GF-D8 (cell line): Measurements from ENCODE around the gene LPCAT1.
"Not testable (repeated sequence)": the region's sequence is repeated elsewhere in the genome, so short reads cannot be mapped to it uniquely, and the experiment has no call there.

ENCODE experiments used
- DNase-seq: peaks from one replicate; lab custom pipeline; 2025; lab: John Stamatoyannopoulos, UW

LPCAT1 gene

GRCh38 chr5:1424716-1425115, 99.0 kb downstream of the LPCAT1 start:
- DNase-seq, result no peak

GRCh38 chr5:1423901-1424603, 99.7 kb downstream of the LPCAT1 start:
- no peak for DNase-seq

GRCh38 chr5:1422522-1422921, 101.2 kb downstream of the LPCAT1 start:
- not testable (repeated sequence) for DNase-seq

- DNase-seq, result no peak
These were observed 102.0 kb downstream of the LPCAT1 start for GRCh38 chr5:1421521-1422341.

GRCh38 chr5:1420211-1421195, 103.3 kb downstream of the LPCAT1 start:
- DNase-seq, result no peak

- DNase-seq, result no peak
These were observed 104.1 kb downstream of the LPCAT1 start for GRCh38 chr5:1419476-1420210.

GRCh38 chr5:1418921-1419280, 104.9 kb downstream of the LPCAT1 start:
- DNase-seq, result no peak

- no peak for DNase-seq
These were observed 105.4 kb downstream of the LPCAT1 start for GRCh38 chr5:1418238-1418920.

GRCh38 chr5:1417586-1418225, 106.1 kb downstream of the LPCAT1 start:
- no peak for DNase-seq

GRCh38 chr5:1416856-1417469, 106.8 kb downstream of the LPCAT1 start:
- no peak for DNase-seq

GRCh38 chr5:1415626-1416360, 108.0 kb downstream of the LPCAT1 start:
- no peak for DNase-seq

GRCh38 chr5:1415059-1415425, 108.7 kb downstream of the LPCAT1 start:
- DNase-seq, result no peak

- no peak for DNase-seq
These were observed 109.3 kb downstream of the LPCAT1 start for GRCh38 chr5:1414311-1415058.

- no peak for DNase-seq
These were observed 110.0 kb downstream of the LPCAT1 start for GRCh38 chr5:1413611-1414241.

- DNase-seq, result no peak
These were observed 110.5 kb downstream of the LPCAT1 start for GRCh38 chr5:1413211-1413610.

GRCh38 chr5:1412621-1413020, 111.1 kb downstream of the LPCAT1 start:
- DNase-seq, result no peak

- DNase-seq, result no peak
These were observed 111.6 kb downstream of the LPCAT1 start for GRCh38 chr5:1412163-1412562.
